ENCODE results near the gene CMC4. TPM values are rescaled to one million over a fixed set of nuclear protein-coding genes. Genes with fewer than 3 reads are reported as not detected.
A peak's percentile ranks its signal among the peaks of the same experiment; 100 is the strongest.

Gene CMC4
- total and polyA plus RNA-seq, 9 of the 15 experiments (the other 6 are each of a cell fraction or from before 2014, with no cell fraction given), result 3.5 to 16.9 (median 8.2) TPM

DNA sequence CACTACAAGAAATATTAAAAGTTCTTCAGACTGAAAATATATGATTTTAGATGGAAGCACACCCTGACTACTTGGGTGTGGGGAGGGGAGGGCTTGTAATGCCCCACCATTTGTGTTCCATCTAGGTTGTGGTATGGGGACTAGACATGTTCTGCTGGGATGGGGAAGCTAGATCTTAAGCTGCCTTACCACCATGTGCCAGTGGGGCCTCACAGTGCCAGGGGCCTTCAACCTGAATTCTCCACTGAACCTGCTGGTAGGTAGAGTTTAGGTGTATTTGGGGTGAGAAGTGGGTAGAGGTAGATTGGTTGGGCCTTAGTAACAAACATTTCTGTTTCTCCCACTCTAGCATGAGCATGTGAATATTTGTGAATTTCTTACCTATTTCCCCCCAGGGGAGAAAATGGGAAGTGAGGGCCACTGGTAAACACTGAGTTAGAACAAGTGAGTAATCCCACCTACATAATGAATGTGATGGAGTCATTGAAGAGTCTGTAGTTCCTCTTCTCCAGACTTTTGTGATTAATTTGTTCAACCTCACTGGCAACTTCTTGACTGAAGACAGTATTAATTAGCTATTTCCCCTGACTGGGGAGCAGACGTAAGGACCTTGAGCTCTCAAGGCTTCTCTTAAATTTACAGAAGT lies 44.4 kb upstream of the CMC4 start (continued):
- TF ChIP-seq, protein P1, sequence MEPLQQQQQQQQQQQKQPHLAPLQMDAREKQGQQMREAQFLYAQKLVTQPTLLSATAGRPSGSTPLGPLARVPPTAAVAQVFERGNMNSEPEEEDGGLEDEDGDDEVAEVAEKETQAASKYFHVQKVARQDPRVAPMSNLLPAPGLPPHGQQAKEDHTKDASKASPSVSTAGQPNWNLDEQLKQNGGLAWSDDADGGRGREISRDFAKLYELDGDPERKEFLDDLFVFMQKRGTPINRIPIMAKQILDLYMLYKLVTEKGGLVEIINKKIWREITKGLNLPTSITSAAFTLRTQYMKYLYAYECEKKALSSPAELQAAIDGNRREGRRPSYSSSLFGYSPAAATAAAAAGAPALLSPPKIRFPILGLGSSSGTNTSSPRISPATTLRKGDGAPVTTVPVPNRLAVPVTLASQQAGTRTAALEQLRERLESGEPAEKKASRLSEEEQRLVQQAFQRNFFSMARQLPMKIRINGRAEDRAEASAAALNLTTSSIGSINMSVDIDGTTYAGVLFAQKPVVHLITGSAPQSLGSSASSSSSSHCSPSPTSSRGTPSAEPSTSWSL (CRISPR knock-in tag; IDR thresholded peaks at IDR 0.05; ENCODE audit: borderline replicate concordance), result no peak
- no peak for TF ChIP-seq POLR2A (conservative IDR thresholded peaks at IDR 0.05)
- TF ChIP-seq RBM34 (IDR thresholded peaks at IDR 0.05; ENCODE audit: borderline replicate concordance, insufficient read depth, low read length), result no peak
- no peak for TF ChIP-seq FOXM1 (IDR thresholded peaks at IDR 0.05; ENCODE audit: low read depth)
- no peak for TF ChIP-seq FOXM1 (CRISPR knock-in tag; IDR thresholded peaks at IDR 0.05; ENCODE audit: low read depth)
- no peak for TF ChIP-seq EZH2 (IDR thresholded peaks at IDR 0.05; ENCODE audit: borderline replicate concordance, low read depth, low read length)
- TF ChIP-seq NRF1 (conservative IDR thresholded peaks at IDR 0.05 in 1 of 2, IDR thresholded peaks at IDR 0.05 in 1 of 2), result no peak
- TF ChIP-seq CCNT2 (IDR thresholded peaks at IDR 0.05; ENCODE audit: borderline replicate concordance, extremely low read depth, insufficient read length, low read depth, low read length), result no peak

DNA sequence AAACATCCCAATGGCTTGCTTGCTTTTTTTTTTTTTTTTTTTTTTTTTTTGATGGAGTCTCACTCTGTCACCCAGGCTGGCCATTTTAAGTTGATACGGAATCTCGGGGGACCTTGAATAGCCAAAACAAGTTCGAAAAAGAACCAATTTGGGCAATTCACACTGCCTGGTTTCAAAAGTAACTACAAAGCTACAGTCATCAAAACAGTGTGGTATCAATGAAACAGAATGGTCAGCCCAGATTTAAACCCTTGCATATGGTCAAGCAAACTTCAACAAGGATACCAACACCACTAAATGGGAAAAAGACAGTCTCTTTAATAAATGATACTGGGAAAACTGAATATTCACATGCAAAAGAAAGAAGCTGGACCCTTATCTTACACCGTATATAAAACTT lies 42.2 kb upstream of the CMC4 start:
- Histone ChIP-seq H3K4me1 (replicated peaks in 1 of 2; ENCODE audit: control insufficient read depth in 2 of 2, insufficient read depth in 2 of 2, low read length in 2 of 2) (no peaks in the 10 kb centered on the region), H3K9me1 (ENCODE audit: control insufficient read depth, insufficient read depth, low read length) (no peaks in the 10 kb centered on the region), H3K4me2 (ENCODE audit: insufficient read depth, low read length) (no peak overlapping the region), H3K9me3 (replicated peaks; ENCODE audit: control insufficient read depth, insufficient read depth, low read depth, low read length) (no peaks in the 10 kb centered on the region; the same call in 1 of the 2 replicates), H3K4me3 (no peak overlapping the region), H3K27ac (ENCODE audit: extremely low read depth, low read depth, low read length) (no peak overlapping the region), H3K27me3 (ENCODE audit: control insufficient read depth in 2 of 2, insufficient read depth in 2 of 2, low read length in 2 of 2) (no peaks in the 10 kb centered on the region), H3K79me2 (ENCODE audit: control insufficient read depth, insufficient read depth, low read length) (no peaks in the 10 kb centered on the region), H2AFZ (ENCODE audit: low read depth, low read length) (no peak overlapping the region), H4K20me1 (replicated peaks; ENCODE audit: control insufficient read depth, insufficient read depth, low read length) (no peaks in the 10 kb centered on the region), H3K9ac (ENCODE audit: insufficient read depth in 1 of 2, low read depth in 2 of 2, low read length in 2 of 2) (no peak overlapping the region), H3K36me3 (ENCODE audit: control insufficient read depth, insufficient read depth, low read length) (peaks cover 11% of the 10 kb centered on the region; the same call in 2 of the 3 replicates)
- no TSS peak for BruUV-seq (replicated peaks)
- POLR2A ChIA-PET, result interaction anchor here (0.9 kb wide), 1 partner anchor 15 kb away, joined by 3 read pairs; no protein-coding TSS in a partner anchor
- ATAC-seq, result no peak
- CTCF ChIA-PET (ENCODE audit: low intra/inter-chr PET ratio), result no interaction called here
- in situ Hi-C loops (cut with MboI) (no loop called here), intact Hi-C loops (cut with micrococcal nuclease) (no loop called here)
- no peak for TF ChIP-seq RHOXF2B (CRISPR knock-in tag; conservative IDR thresholded peaks at IDR 0.05)
- TF ChIP-seq NR3C1 (CRISPR knock-in tag; IDR thresholded peaks at IDR 0.05), result no peak
- no peak for TF ChIP-seq CCAR2 (IDR thresholded peaks at IDR 0.05; ENCODE audit: low read depth, low read length)
- peak; percentile 83 for TF ChIP-seq RBM25 (IDR thresholded peaks at IDR 0.05; ENCODE audit: low read depth, low read length, severe bottlenecking)
- no peak for TF ChIP-seq EP400 (IDR thresholded peaks at IDR 0.05)
- TF ChIP-seq JUND (IDR thresholded peaks at IDR 0.05; ENCODE audit: borderline replicate concordance, low read depth, low read length), result no peak
- no peak for TF ChIP-seq JUND (tag; IDR thresholded peaks at IDR 0.05; ENCODE audit: borderline replicate concordance, low read depth, low read length)
- TF ChIP-seq, protein P2, sequence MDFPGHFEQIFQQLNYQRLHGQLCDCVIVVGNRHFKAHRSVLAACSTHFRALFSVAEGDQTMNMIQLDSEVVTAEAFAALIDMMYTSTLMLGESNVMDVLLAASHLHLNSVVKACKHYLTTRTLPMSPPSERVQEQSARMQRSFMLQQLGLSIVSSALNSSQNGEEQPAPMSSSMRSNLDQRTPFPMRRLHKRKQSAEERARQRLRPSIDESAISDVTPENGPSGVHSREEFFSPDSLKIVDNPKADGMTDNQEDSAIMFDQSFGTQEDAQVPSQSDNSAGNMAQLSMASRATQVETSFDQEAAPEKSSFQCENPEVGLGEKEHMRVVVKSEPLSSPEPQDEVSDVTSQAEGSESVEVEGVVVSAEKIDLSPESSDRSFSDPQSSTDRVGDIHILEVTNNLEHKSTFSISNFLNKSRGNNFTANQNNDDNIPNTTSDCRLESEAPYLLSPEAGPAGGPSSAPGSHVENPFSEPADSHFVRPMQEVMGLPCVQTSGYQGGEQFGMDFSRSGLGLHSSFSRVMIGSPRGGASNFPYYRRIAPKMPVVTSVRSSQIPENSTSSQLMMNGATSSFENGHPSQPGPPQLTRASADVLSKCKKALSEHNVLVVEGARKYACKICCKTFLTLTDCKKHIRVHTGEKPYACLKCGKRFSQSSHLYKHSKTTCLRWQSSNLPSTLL (IDR thresholded peaks at IDR 0.05), result no peak
- TF ChIP-seq HEY1 (CRISPR knock-in tag; IDR thresholded peaks at IDR 0.05; ENCODE audit: borderline replicate concordance), result no peak
- 100% methylated on average over 1 of the region's 4 CpGs for WGBS (ENCODE audit: insufficient coverage, low coverage, missing lambda C conversion rate)
- DNase-seq (ENCODE audit: extremely low read depth in 1 of 4, low spot score in 3 of 4), result no peak
- no peak for FAIRE-seq
